ENCODE measurements around the gene EIF4E.

DNA sequence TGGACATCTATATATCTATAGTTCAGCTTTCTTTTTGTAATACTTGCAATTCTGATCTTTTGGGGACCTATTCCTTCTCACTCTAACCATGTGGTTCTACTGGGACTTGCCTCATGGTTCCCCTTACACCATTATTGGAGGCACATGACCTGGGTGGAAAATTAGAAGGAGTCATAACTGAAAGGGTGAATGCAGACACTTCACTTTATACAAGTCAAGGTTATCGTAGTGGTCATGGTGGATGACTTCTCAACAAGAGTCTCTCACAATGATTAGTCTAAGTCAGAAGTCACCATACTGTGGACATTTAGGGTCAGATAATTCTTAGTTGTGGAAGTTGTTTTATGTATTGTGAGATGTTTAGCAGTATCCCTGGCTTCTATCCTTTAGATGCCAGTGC lies 10.5 kb upstream of the EIF4E start:
- TF ChIP-seq, protein P1, sequence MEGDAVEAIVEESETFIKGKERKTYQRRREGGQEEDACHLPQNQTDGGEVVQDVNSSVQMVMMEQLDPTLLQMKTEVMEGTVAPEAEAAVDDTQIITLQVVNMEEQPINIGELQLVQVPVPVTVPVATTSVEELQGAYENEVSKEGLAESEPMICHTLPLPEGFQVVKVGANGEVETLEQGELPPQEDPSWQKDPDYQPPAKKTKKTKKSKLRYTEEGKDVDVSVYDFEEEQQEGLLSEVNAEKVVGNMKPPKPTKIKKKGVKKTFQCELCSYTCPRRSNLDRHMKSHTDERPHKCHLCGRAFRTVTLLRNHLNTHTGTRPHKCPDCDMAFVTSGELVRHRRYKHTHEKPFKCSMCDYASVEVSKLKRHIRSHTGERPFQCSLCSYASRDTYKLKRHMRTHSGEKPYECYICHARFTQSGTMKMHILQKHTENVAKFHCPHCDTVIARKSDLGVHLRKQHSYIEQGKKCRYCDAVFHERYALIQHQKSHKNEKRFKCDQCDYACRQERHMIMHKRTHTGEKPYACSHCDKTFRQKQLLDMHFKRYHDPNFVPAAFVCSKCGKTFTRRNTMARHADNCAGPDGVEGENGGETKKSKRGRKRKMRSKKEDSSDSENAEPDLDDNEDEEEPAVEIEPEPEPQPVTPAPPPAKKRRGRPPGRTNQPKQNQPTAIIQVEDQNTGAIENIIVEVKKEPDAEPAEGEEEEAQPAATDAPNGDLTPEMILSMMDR (IDR thresholded peaks at IDR 0.05; ENCODE audit: insufficient read depth, low read length), result no peak
- TF ChIP-seq POLR2AphosphoS5 (IDR thresholded peaks at IDR 0.05; ENCODE audit: low read depth), result no peak

All from HL-60 (cell line).